SH-SY5Y (cell line): ENCODE measurements around the gene OR6Q1.

ENCODE experiments used
- GATA2 ChIP-seq: IDR thresholded peaks from 2 replicates; pipeline ENCODE4 v1.6.1; 2011; ENCODE audit warnings: mild to moderate bottlenecking, low read depth, low read length
- GATA3 ChIP-seq: IDR thresholded peaks from 2 replicates; pipeline ENCODE4 v1.6.1; 2011; ENCODE audit warnings: low read depth, mild to moderate bottlenecking, low read length, moderate library complexity

DNA sequence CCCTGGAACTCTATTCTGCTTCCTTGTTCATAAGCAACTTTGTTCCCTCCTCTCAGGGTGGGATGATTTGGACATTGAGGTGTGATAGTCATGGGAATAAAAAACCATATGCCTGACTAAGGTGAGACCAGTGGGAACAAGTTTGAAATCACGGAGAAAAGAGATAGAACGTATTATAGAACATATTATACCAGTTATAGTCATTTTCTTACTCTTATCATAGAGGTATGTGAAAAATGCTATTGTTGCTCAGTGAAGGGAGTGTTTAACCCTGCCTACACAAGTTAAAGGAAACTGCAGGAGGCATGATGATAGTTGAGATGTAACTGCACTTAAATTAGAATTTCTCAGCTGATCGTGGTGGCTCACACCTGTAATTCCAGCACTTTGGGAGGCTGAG lies 15.5 kb downstream of the OR6Q1 start:
- TF ChIP-seq GATA3 (no peak), GATA2 (no peak)
